K562 (cell line): ENCODE measurements around the gene SEPTIN8. TPM values are rescaled to one million over a fixed set of nuclear protein-coding genes. Genes with fewer than 3 reads are reported as not detected.

ENCODE experiments used
- BCOR ChIP-seq: fragments of 450-650 bp; IDR thresholded peaks from 2 replicates; pipeline ENCODE4 v1.6.1; 2016
- BRF1 ChIP-seq: IDR thresholded peaks from 3 replicates; pipeline ENCODE4 v1.6.1; 2011; ENCODE audit warnings: borderline replicate concordance, mild to moderate bottlenecking; ENCODE audit not compliant: insufficient read length; ENCODE audit errors: extremely low read depth
- CBFA2T2 ChIP-seq: fragments of 450-650 bp; conservative IDR thresholded peaks from 2 replicates; pipeline ENCODE4 v1.6.1; 2017; ENCODE audit warnings: mild to moderate bottlenecking
- CBFA2T3 ChIP-seq: fragments of 450-650 bp; IDR thresholded peaks from 2 replicates; pipeline ENCODE4 v1.6.1; 2017
- CTBP1 ChIP-seq: fragments of 450-650 bp; IDR thresholded peaks from 2 replicates; pipeline ENCODE4 v1.6.1; 2016; ENCODE audit warnings: borderline replicate concordance
- KDM2B ChIP-seq: fragments of 250-450 bp; sonication (Bioruptor Pico); IDR thresholded peaks from 2 replicates; pipeline ENCODE4 v1.8.0; 2021; ENCODE audit warnings: mild to moderate bottlenecking, moderate library complexity
- MBD2 ChIP-seq: sonication (generic); IDR thresholded peaks from 2 replicates; pipeline ENCODE4 v1.6.1; 2016; ENCODE audit warnings: low read depth, borderline replicate concordance
- NCOR1 ChIP-seq: fragments of 450-650 bp; IDR thresholded peaks from 2 replicates; pipeline ENCODE4 v1.6.1; 2016; ENCODE audit warnings: mild to moderate bottlenecking, moderate library complexity
- NFIC ChIP-seq: fragments of 450-650 bp; IDR thresholded peaks from 2 replicates; pipeline ENCODE4 v1.6.1; 2017; ENCODE audit warnings: mild to moderate bottlenecking, inconsistent platforms
- NFYB ChIP-seq: IDR thresholded peaks from 2 replicates; pipeline ENCODE4 v1.6.1; 2011; ENCODE audit warnings: mild to moderate bottlenecking, moderate library complexity; ENCODE audit not compliant: insufficient read length; ENCODE audit errors: extremely low read depth
- NR2C2 ChIP-seq, 2 experiments: fragments of 200-800 bp in 1 of 2; sonication (Bioruptor generic) in 1 of 2; sonication (generic) in 1 of 2; formaldehyde crosslinking in 1 of 2; IDR thresholded peaks; 2 replicates each; pipeline versions ENCODE4 v1.6.1 to v1.8.0; 2016 to 2022; ENCODE audit warnings: mild to moderate bottlenecking in 1 of 2, missing compliant biosample characterization in 1 of 2, missing genetic modification characterization in 1 of 2, missing genetic modification reagents in 1 of 2
- SOX6 ChIP-seq: fragments of 450-650 bp; IDR thresholded peaks from 2 replicates; pipeline ENCODE4 v1.6.1; 2014; ENCODE audit warnings: mild to moderate bottlenecking
- TAL1 ChIP-seq: fragments of 450-650 bp; IDR thresholded peaks from 2 replicates; pipeline ENCODE4 v1.6.1; 2016; ENCODE audit warnings: mild to moderate bottlenecking
- TCF3 ChIP-seq: sonication (generic); formaldehyde crosslinking; IDR thresholded peaks from 2 replicates; pipeline ENCODE4 v1.4.0; 2020; ENCODE audit warnings: mild to moderate bottlenecking, missing genetic modification reagents
- TEAD4 ChIP-seq, 2 experiments: sonication (generic) in 1 of 2; formaldehyde crosslinking in 1 of 2; IDR thresholded peaks; 2 replicates each; pipeline versions ENCODE4 v1.6.1 to v1.8.0; 2012 to 2022; ENCODE audit warnings: borderline replicate concordance in 1 of 2, inconsistent platforms in 1 of 2, low read length in 1 of 2, mild to moderate bottlenecking in 1 of 2, missing genetic modification reagents in 1 of 2
- TOE1 ChIP-seq, 2 experiments: fragments of 450-650 bp in 1 of 2; sonication (generic) in 1 of 2; formaldehyde crosslinking in 1 of 2; IDR thresholded peaks; 2 replicates each; pipeline versions ENCODE4 v1.7.1 to v1.8.0; 2016 to 2022; ENCODE audit warnings: borderline replicate concordance in 2 of 2, mild to moderate bottlenecking in 2 of 2, antibody characterized with exemption in 1 of 2, inconsistent platforms in 1 of 2, low read depth in 1 of 2, missing genetic modification reagents in 1 of 2, moderate library complexity in 1 of 2
- ZFX ChIP-seq: sonication (generic); formaldehyde crosslinking; IDR thresholded peaks from 2 replicates; pipeline ENCODE4 v1.8.0; 2022; ENCODE audit warnings: mild to moderate bottlenecking, missing genetic modification reagents, moderate library complexity
- ZNF695 ChIP-seq: fragments of 450-650 bp; formaldehyde crosslinking; IDR thresholded peaks from 2 replicates; pipeline ENCODE4 v1.4.0; 2020; ENCODE audit warnings: mild to moderate bottlenecking, moderate library complexity
- polyA plus RNA-seq, 8 experiments: library from polyadenylated mRNA; depleted of rRNA in 4 of 8; stranded (reverse) in 5 of 8; unstranded in 3 of 8; fragments of >200 nt; fragmentation: Nextera tagmentation in 2 of 8; fragmentation: Illumina TruSeq in 1 of 8; extraction: Ambion mirVana in 2 of 8; extraction: Trizol in 1 of 8; gene quantifications; 2 replicates each; pipeline versions ENCODE4 v1.2.1 to v1.2.3, GENCODE V29; 2011 to 2014; ENCODE audit warnings: inconsistent platforms in 1 of 8, missing spikeins in 1 of 8
- total RNA-seq, 7 experiments: library from RNA; depleted of rRNA in 6 of 7; stranded (reverse); fragments of >200 nt in 6 of 7; fragmentation: Illumina TruSeq in 2 of 7; extraction: Trizol in 2 of 7; gene quantifications; 2 replicates each; pipeline versions ENCODE4 v1.2.1 to v1.2.3, GENCODE V29; 2011 to 2021; ENCODE audit warnings: low replicate concordance in 1 of 7
- TF ChIP-seq, protein P1 (sequence below), 2 experiments: IDR thresholded peaks in 1 of 2; conservative IDR thresholded peaks in 1 of 2; 2 replicates each; pipeline ENCODE4 v1.6.1; 2016; ENCODE audit warnings: low read depth in 2 of 2, mild to moderate bottlenecking in 1 of 2, missing compliant biosample characterization in 1 of 2, missing genetic modification characterization in 1 of 2, moderate library complexity in 1 of 2
- TF ChIP-seq, protein P2 (sequence below): sonication (generic); formaldehyde crosslinking; IDR thresholded peaks from 2 replicates; pipeline ENCODE4 v1.8.0; 2023; ENCODE audit warnings: mild to moderate bottlenecking, missing genetic modification reagents
- TF ChIP-seq, protein P3 (sequence below): sonication (generic); IDR thresholded peaks from 2 replicates; pipeline ENCODE4 v1.6.1; 2016
- TF ChIP-seq, protein P4 (sequence below), 2 experiments: fragments of 450-650 bp in 1 of 2; sonication (generic) in 1 of 2; formaldehyde crosslinking in 1 of 2; IDR thresholded peaks in 1 of 2; conservative IDR thresholded peaks in 1 of 2; 2 replicates each; pipeline versions ENCODE4 v1.6.1 to v1.8.1; 2016 to 2023; ENCODE audit warnings: mild to moderate bottlenecking in 2 of 2, moderate library complexity in 2 of 2, inconsistent platforms in 1 of 2, missing genetic modification reagents in 1 of 2

Gene SEPTIN8
- total and polyA plus RNA-seq, 9 of the 15 experiments (the other 6 are each of a cell fraction or from before 2014, with no cell fraction given), result 19.3 to 142 (median 101) TPM

DNA sequence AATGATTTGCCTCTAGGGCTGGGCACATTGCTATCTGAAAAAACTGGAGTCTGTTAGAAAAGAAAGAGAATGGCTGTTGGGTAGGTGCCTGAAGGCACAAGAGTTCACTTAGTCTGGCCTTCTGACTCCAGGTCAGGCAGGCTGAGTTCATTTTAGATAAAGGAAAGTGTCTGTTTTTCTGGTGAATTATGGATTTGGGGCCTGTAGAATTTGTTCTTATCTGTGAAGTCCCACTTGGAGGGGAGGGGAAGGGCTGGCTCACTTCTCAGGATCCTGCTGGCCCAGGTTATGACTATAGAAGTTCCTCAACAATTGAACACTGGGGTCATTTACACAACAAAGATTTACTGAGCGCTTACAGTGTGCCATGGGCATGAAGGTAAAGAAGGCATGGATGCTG lies 11.5 kb upstream of the SEPTIN8 start (continued):
- TF ChIP-seq, protein P1, sequence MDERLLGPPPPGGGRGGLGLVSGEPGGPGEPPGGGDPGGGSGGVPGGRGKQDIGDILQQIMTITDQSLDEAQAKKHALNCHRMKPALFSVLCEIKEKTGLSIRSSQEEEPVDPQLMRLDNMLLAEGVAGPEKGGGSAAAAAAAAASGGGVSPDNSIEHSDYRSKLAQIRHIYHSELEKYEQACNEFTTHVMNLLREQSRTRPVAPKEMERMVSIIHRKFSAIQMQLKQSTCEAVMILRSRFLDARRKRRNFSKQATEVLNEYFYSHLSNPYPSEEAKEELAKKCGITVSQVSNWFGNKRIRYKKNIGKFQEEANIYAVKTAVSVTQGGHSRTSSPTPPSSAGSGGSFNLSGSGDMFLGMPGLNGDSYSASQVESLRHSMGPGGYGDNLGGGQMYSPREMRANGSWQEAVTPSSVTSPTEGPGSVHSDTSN (CRISPR knock-in tag; IDR thresholded peaks at IDR 0.05; ENCODE audit: low read depth), result no peak
- TF ChIP-seq, protein P1 (tag; conservative IDR thresholded peaks at IDR 0.05; ENCODE audit: low read depth), result peak; percentile 86
- TF ChIP-seq ZNF695 (CRISPR knock-in tag), result no peak
- 0 out of 2 replicates have a peak, but pooled peaks have one; percentile 15 for TF ChIP-seq MBD2
- TF ChIP-seq, protein P2, sequence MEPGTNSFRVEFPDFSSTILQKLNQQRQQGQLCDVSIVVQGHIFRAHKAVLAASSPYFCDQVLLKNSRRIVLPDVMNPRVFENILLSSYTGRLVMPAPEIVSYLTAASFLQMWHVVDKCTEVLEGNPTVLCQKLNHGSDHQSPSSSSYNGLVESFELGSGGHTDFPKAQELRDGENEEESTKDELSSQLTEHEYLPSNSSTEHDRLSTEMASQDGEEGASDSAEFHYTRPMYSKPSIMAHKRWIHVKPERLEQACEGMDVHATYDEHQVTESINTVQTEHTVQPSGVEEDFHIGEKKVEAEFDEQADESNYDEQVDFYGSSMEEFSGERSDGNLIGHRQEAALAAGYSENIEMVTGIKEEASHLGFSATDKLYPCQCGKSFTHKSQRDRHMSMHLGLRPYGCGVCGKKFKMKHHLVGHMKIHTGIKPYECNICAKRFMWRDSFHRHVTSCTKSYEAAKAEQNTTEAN, result no peak
- peak; percentile 16; the same call in 1 of the 2 replicates for TF ChIP-seq NFIC
- no peak for TF ChIP-seq NFYB
- no peak for TF ChIP-seq BRF1
- peak; percentile 53; the same call in 1 of the 2 replicates for TF ChIP-seq TEAD4 (IDR thresholded peaks at IDR 0.05; ENCODE audit: low read length)
- no peak for TF ChIP-seq TEAD4 (CRISPR knock-in tag; IDR thresholded peaks at IDR 0.05; ENCODE audit: borderline replicate concordance)
- peak; percentile 86 for TF ChIP-seq CBFA2T3
- TF ChIP-seq, protein P3, sequence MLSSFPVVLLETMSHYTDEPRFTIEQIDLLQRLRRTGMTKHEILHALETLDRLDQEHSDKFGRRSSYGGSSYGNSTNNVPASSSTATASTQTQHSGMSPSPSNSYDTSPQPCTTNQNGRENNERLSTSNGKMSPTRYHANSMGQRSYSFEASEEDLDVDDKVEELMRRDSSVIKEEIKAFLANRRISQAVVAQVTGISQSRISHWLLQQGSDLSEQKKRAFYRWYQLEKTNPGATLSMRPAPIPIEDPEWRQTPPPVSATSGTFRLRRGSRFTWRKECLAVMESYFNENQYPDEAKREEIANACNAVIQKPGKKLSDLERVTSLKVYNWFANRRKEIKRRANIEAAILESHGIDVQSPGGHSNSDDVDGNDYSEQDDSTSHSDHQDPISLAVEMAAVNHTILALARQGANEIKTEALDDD, result peak; percentile 66; the same call in 1 of the 2 replicates
- peak; percentile 68; the same call in 1 of the 2 replicates for TF ChIP-seq TCF3
- TF ChIP-seq BCOR, result no peak
- TF ChIP-seq KDM2B (CRISPR knock-in tag), result no peak
- TF ChIP-seq CBFA2T2, result peak; percentile 72
- peak; percentile 74 for TF ChIP-seq SOX6
- peak; percentile 46; the same call in 1 of the 2 replicates for TF ChIP-seq CTBP1
- peak; percentile 58; the same call in 1 of the 2 replicates for TF ChIP-seq TAL1
- TF ChIP-seq NR2C2 (CRISPR knock-in tag; IDR thresholded peaks at IDR 0.05), result no peak
- TF ChIP-seq NR2C2 (tag; IDR thresholded peaks at IDR 0.05), result peak; percentile 84
- 0 out of 2 replicates have a peak, but pooled peaks have one; percentile 8 for TF ChIP-seq TOE1 (IDR thresholded peaks at IDR 0.05; ENCODE audit: borderline replicate concordance)
- no peak for TF ChIP-seq TOE1 (CRISPR knock-in tag; IDR thresholded peaks at IDR 0.05; ENCODE audit: borderline replicate concordance, low read depth)
- TF ChIP-seq NCOR1, result peak; percentile 83
- peak; percentile 70 for TF ChIP-seq ZFX
- TF ChIP-seq, protein P4, sequence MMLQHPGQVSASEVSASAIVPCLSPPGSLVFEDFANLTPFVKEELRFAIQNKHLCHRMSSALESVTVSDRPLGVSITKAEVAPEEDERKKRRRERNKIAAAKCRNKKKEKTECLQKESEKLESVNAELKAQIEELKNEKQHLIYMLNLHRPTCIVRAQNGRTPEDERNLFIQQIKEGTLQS (IDR thresholded peaks at IDR 0.05), result no peak
- TF ChIP-seq, protein P4 (CRISPR knock-in tag; conservative IDR thresholded peaks at IDR 0.05), result no peak
